Astrocyte of the cerebellum (primary cell): ENCODE results near the gene CDH5.

ENCODE experiments used
- DNase-seq: peaks from one replicate; pipeline ENCODE4 v3.0.0-alpha.2; 2011; ENCODE audit warnings: low read depth
- H3K4me3 ChIP-seq: 2 replicates; pipeline ENCODE4 v1.5.1; 2011; ENCODE audit warnings: mild to moderate bottlenecking, low read depth, low read length, moderate library complexity
- in situ Hi-C: cut with HindIII; loops from 2 replicates; pipeline ENCODE4 v1.10.0; 2017; ENCODE audit warnings: low sequenced_read_pairs
- TF ChIP-seq, protein P1 (sequence below): IDR thresholded peaks from 2 replicates; pipeline ENCODE4 v1.5.1; 2012; ENCODE audit warnings: low read length, low read depth, moderate library complexity, mild to moderate bottlenecking; ENCODE audit errors: missing control alignments

The CDH5 gene

GRCh38 chr16:66440271-66440802 is 73.8 kb downstream of the CDH5 start:
- H3K4me3 ChIP-seq = no peak overlapping the region
- in situ Hi-C loops = no loop called here
- no peak for DNase-seq
- TF ChIP-seq, protein P1, sequence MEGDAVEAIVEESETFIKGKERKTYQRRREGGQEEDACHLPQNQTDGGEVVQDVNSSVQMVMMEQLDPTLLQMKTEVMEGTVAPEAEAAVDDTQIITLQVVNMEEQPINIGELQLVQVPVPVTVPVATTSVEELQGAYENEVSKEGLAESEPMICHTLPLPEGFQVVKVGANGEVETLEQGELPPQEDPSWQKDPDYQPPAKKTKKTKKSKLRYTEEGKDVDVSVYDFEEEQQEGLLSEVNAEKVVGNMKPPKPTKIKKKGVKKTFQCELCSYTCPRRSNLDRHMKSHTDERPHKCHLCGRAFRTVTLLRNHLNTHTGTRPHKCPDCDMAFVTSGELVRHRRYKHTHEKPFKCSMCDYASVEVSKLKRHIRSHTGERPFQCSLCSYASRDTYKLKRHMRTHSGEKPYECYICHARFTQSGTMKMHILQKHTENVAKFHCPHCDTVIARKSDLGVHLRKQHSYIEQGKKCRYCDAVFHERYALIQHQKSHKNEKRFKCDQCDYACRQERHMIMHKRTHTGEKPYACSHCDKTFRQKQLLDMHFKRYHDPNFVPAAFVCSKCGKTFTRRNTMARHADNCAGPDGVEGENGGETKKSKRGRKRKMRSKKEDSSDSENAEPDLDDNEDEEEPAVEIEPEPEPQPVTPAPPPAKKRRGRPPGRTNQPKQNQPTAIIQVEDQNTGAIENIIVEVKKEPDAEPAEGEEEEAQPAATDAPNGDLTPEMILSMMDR = no peak

DNA sequence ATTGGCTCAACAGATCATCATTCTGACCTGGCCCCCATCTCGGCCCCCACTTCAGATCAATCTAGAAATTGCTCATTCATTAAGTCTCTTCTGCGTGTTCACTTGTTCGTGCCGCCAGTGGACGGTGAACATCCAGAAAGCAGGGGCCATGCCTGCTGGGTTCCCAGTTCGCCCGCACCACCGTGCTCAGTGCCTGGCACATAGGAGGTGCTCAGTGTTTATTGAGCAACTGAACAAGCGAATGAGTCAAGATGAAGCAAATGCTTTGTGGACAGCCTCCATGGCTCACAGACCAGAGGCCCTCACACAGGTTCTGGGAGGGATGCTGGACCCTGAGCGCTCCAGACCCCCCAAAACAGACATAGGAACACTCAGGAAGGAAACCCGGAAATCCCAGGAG is 74.5 kb downstream of the CDH5 start:
- in situ Hi-C loops = no loop called here
- TF ChIP-seq, protein P1 = no peak
- H3K4me3 ChIP-seq = no peak overlapping the region
- DNase-seq = no peak

- in situ Hi-C loops = no loop called here
- DNase-seq = peak; percentile 19
- TF ChIP-seq, protein P1 = no peak
- no peak overlapping the region for H3K4me3 ChIP-seq
Measured at GRCh38 chr16:66441586-66442375, 75.3 kb downstream of the CDH5 start.

GRCh38 chr16:66442502-66443268 is 76.2 kb downstream of the CDH5 start:
- in situ Hi-C loops = no loop called here

DNA sequence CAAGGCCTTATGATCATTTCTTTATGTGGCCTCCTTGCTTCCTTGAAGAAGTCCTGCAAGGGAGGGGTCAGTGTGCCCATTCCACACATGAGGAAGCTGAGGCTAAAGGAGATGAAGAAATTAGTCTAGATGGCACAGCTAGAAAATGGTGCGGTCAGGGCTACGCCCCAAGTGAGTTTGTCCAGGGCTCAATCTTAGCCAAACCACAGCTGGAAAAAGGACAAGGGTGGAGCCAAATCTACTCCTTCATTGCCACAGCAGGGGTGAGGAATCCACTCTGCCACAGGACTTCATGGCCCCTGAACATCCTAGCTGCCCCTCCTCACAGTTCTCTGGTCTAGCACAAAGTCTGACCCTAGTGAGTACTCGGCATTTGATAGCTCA is 76.8 kb downstream of the CDH5 start:
- no peak overlapping the region for H3K4me3 ChIP-seq
- TF ChIP-seq, protein P1 = no peak
- peak; percentile 20 for DNase-seq
- in situ Hi-C loops = no loop called here

More at GRCh38 chr16:66442502-66443268, 76.2 kb downstream of the CDH5 start:
- TF ChIP-seq, protein P1 = no peak
- no peak overlapping the region for H3K4me3 ChIP-seq
- no peak for DNase-seq

- TF ChIP-seq, protein P1 = no peak
- no peak overlapping the region for H3K4me3 ChIP-seq
- DNase-seq = no peak
- in situ Hi-C loops = no loop called here
Measured at GRCh38 chr16:66444049-66444481, 77.6 kb downstream of the CDH5 start.
